KMS-11 (cell line): ENCODE measurements around the gene NADSYN1.

Experiments used
- H2AFZ ChIP-seq: fragments of 200-600 bp; sonication (generic); 2 replicates; pipeline ENCODE4 v1.6.1; 2016; ENCODE audit warnings: antibody characterized with exemption, mixed run types, low read depth
- H3K27ac ChIP-seq: fragments of 200-600 bp; sonication (generic); 2 replicates; pipeline ENCODE4 v1.6.1; 2016; ENCODE audit warnings: mild to moderate bottlenecking, mixed run types
- H3K27me3 ChIP-seq: fragments of 200-600 bp; sonication (generic); 2 replicates; pipeline ENCODE4 v1.6.1; 2017; ENCODE audit warnings: mild to moderate bottlenecking, low read depth, mixed run types, moderate library complexity; ENCODE audit not compliant: insufficient read depth
- H3K36me3 ChIP-seq: fragments of 200-600 bp; sonication (generic); 2 replicates; pipeline ENCODE4 v1.6.1; 2017; ENCODE audit warnings: mild to moderate bottlenecking, mixed run types; ENCODE audit not compliant: insufficient read depth
- H3K4me1 ChIP-seq: fragments of 200-600 bp; sonication (generic); 2 replicates; pipeline ENCODE4 v1.6.1; 2016; ENCODE audit warnings: mild to moderate bottlenecking, low read depth, mixed run types; ENCODE audit not compliant: poor library complexity, severe bottlenecking
- H3K4me2 ChIP-seq: fragments of 200-600 bp; sonication (generic); 2 replicates; pipeline ENCODE4 v1.7.0; 2016; ENCODE audit warnings: mild to moderate bottlenecking, mixed run types
- H3K4me3 ChIP-seq: fragments of 200-600 bp; sonication (generic); IDR thresholded peaks from 2 replicates; pipeline ENCODE4 v1.6.1; 2017; ENCODE audit warnings: low read depth, low read length, mixed read lengths; ENCODE audit not compliant: insufficient read depth
- H3K79me2 ChIP-seq: fragments of 200-600 bp; sonication (generic); 2 replicates; pipeline ENCODE4 v1.6.1; 2016; ENCODE audit warnings: low read depth, mixed run types; ENCODE audit not compliant: insufficient read depth
- H3K9ac ChIP-seq: fragments of 200-600 bp; sonication (generic); 2 replicates; pipeline ENCODE4 v1.6.1; 2016; ENCODE audit warnings: mild to moderate bottlenecking, mixed run types
- H4K20me1 ChIP-seq: fragments of 200-600 bp; sonication (generic); 2 replicates; pipeline ENCODE4 v1.6.1; 2016; ENCODE audit warnings: mild to moderate bottlenecking, mixed run types; ENCODE audit not compliant: insufficient read depth
- TF ChIP-seq, protein P1 (sequence below): fragments of 200-600 bp; sonication (generic); conservative IDR thresholded peaks from 2 replicates; pipeline ENCODE4 v1.6.1; 2017; ENCODE audit warnings: low read depth, mild to moderate bottlenecking, antibody characterized with exemption, low read length, moderate library complexity, mixed read lengths

The NADSYN1 gene

DNA sequence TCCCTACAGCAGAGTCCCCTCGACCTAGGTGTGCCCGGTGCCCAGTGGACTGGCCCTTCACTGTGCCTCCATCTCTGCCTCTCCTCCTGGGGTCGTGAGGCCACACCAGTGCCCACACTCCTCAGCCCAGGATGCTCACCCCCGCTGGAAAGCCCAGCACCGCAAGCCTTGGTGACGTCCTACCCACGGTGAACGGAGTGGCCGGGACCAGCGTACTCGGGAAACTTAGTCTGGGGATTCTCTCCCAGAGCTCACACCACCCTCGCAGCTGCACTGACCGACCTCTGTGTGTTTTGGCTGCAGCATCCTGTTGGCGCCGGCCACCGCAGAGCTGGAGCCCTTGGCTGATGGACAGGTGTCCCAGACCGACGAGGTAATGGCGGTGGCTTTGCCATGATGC is 38.5 kb downstream of the NADSYN1 start:
- Histone ChIP-seq H3K4me3 (no peak overlapping the region), H3K36me3 (no peaks in the 10 kb centered on the region)
- TF ChIP-seq, protein P1, sequence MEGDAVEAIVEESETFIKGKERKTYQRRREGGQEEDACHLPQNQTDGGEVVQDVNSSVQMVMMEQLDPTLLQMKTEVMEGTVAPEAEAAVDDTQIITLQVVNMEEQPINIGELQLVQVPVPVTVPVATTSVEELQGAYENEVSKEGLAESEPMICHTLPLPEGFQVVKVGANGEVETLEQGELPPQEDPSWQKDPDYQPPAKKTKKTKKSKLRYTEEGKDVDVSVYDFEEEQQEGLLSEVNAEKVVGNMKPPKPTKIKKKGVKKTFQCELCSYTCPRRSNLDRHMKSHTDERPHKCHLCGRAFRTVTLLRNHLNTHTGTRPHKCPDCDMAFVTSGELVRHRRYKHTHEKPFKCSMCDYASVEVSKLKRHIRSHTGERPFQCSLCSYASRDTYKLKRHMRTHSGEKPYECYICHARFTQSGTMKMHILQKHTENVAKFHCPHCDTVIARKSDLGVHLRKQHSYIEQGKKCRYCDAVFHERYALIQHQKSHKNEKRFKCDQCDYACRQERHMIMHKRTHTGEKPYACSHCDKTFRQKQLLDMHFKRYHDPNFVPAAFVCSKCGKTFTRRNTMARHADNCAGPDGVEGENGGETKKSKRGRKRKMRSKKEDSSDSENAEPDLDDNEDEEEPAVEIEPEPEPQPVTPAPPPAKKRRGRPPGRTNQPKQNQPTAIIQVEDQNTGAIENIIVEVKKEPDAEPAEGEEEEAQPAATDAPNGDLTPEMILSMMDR, result no peak

DNA sequence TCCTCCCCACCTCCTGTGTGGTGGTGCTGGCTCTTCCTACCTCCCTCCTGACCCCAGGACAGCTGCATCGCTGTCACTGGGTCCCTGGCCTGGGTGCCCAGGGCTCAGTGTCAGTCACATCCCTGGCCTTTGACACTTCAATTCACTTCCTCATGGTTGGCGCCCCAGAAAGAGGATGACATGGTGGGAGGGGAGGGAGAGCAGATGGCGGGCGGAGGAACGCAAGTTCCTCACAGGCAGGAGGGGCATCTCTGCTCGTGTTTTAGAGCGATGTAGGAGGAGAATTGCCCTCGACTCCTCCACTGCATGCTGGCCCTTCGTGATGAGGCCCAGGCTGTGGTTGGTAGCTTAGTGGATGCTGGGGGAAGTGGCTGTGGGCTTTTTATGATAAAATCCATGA is 38.9 kb downstream of the NADSYN1 start:
- no peak overlapping the region for H2AFZ ChIP-seq
- no peaks in the 10 kb centered on the region for H3K36me3 ChIP-seq

More for the DNA sequence above, 38.5 kb downstream of the NADSYN1 start:
- no peak overlapping the region for H3K9ac ChIP-seq
- H3K27me3 ChIP-seq, result no peaks in the 10 kb centered on the region
- no peaks in the 10 kb centered on the region for H3K79me2 ChIP-seq
- H4K20me1 ChIP-seq, result no peaks in the 10 kb centered on the region
- no peak overlapping the region for H2AFZ ChIP-seq
- no peak overlapping the region for H3K27ac ChIP-seq
- H3K4me1 ChIP-seq, result no peaks in the 10 kb centered on the region
- no peak overlapping the region for H3K4me2 ChIP-seq

DNA sequence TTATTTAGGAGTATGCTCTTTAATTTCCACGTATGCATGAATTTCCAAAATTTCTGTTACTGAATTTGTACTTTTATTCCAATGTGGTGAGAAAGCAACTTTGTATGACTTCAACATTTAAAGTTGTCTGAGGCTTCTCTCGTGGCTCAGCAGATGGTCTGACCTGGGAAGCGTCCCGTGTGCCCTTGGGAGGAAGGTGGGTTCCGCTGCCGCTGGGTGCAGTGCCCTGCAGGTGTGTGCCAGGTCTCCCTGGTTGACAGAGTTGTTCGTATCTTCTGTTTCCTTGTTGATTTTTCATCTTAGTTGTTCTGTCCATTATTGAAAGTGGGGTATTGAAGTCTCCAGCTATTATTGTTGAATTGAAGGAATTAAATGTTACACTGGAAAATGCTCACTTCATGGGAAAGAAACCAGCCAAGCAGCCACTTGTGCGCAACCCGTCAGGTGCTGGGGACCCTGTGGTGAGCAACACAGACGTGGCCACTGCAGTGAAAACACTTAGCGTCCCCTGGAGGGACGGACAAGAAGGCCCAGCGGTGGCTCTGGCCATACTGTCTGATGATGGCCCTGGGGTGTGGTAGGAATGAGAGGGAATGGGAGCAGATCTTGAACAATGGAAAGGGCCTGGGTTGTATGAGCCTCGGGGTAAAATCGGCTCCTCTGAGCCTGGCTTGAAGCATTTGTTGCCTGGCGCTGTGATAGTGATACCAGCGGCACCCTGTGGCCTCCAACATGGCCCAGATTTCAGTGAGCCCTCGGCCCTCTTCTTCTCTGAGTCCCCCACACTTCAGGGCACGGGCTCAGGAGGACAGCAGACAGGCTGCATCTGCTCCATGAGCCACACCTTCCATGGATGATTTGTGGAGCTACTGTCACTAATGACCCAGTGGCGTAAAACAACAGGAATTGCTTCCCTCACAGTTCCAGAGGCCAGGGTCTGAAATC is 42.6 kb downstream of the NADSYN1 start:
- H3K36me3 ChIP-seq, result no peaks in the 10 kb centered on the region
- no peak overlapping the region for H3K4me2 ChIP-seq
- TF ChIP-seq, protein P1, result no peak
- H4K20me1 ChIP-seq, result no peaks in the 10 kb centered on the region
- H2AFZ ChIP-seq, result no peak overlapping the region
- no peak overlapping the region for H3K4me3 ChIP-seq
- H3K4me1 ChIP-seq, result no peaks in the 10 kb centered on the region
- H3K9ac ChIP-seq, result no peak overlapping the region
- no peaks in the 10 kb centered on the region for H3K27me3 ChIP-seq
- H3K79me2 ChIP-seq, result no peaks in the 10 kb centered on the region
- H3K27ac ChIP-seq, result no peak overlapping the region

More for the DNA sequence above, 38.9 kb downstream of the NADSYN1 start:
- Histone ChIP-seq H3K27ac (no peak overlapping the region), H4K20me1 (no peaks in the 10 kb centered on the region), H3K27me3 (no peaks in the 10 kb centered on the region), H3K79me2 (no peaks in the 10 kb centered on the region), H3K4me1 (no peaks in the 10 kb centered on the region), H3K9ac (no peak overlapping the region), H3K4me2 (no peak overlapping the region), H3K4me3 (no peak overlapping the region)
- TF ChIP-seq, protein P1, result no peak

DNA sequence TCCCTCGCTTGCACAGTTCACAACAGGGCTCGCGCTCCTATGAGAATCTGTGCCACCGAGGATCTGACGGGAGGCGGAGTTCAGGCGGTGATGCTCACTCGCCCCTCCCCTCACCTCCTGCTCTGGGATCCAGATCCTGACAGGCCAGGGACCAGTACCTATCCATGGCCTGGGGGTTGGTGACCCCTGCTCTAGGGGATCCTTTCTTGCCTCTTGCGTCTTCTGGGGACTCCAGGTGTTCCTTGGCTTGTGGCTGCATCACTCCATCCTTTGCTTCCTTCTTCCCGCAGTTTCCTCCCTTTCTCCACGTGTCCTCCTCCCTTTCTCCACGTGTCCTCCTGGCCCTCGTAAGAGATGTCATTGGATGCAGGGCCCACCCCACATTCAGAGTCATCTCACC is 43.4 kb downstream of the NADSYN1 start:
- no peak overlapping the region for H3K27ac ChIP-seq
- no peaks in the 10 kb centered on the region for H3K4me1 ChIP-seq
- no peak overlapping the region for H3K4me2 ChIP-seq
- no peak overlapping the region for H3K9ac ChIP-seq
- H3K27me3 ChIP-seq, result no peaks in the 10 kb centered on the region
- H4K20me1 ChIP-seq, result no peaks in the 10 kb centered on the region
- no peaks in the 10 kb centered on the region for H3K79me2 ChIP-seq
- H3K4me3 ChIP-seq, result no peak overlapping the region
- no peaks in the 10 kb centered on the region for H3K36me3 ChIP-seq
- TF ChIP-seq, protein P1, result no peak
- no peak overlapping the region for H2AFZ ChIP-seq
